GM19240 (cell line): ENCODE results near the gene KIRREL1.

Source experiments
- DNase-seq: peaks from one replicate; pipeline ENCODE4 v3.0.0; 2011; ENCODE audit warnings: low spot score; ENCODE audit not compliant: insufficient read length

KIRREL1 gene

DNA sequence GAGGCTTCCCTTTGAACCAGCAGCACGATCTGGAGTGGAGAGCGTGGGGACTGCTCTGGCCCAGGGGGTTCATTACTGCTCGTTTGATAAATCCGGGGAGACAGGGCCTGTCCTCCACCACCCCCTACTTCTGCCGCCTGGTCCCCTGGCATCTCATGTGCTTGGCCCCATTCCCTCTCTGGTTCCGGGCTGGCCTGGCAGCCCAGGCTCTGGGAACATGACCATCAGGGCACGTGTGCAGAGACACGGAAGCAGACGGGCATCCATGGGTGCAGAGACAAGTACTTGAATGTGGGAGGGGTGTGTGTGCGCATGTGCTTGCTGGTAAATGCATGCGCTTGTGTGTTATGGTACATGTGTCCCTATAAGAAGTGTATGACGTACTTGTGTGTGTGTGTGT is 75.5 kb downstream of the KIRREL1 start:
- no peak for DNase-seq

DNA sequence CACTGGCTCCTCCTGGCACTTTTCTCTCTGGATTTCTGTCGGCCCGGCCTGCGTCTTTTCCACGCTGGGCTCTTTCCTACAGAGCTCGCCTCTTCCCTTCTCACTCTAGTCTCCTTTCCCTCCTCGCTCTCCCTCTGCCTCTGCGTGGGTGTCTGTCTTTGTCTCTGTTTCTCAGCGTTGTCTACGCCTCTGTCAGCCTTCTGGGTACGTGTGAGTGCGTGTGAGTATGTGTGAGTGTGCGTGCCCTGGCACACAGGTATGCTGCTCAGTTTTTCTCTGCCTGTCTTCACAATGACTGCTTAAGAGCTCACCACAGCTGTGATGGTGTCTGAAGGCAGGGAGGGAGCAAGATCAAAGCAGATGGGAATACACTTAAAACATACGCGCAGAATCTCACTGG is 77.7 kb downstream of the KIRREL1 start:
- no peak for DNase-seq

- DNase-seq: no peak
These were observed 81.6 kb downstream of the KIRREL1 start for GRCh38 chr1:158075078-158075477.

- no peak for DNase-seq
These were observed 83.0 kb downstream of the KIRREL1 start for GRCh38 chr1:158076441-158076840.

DNA sequence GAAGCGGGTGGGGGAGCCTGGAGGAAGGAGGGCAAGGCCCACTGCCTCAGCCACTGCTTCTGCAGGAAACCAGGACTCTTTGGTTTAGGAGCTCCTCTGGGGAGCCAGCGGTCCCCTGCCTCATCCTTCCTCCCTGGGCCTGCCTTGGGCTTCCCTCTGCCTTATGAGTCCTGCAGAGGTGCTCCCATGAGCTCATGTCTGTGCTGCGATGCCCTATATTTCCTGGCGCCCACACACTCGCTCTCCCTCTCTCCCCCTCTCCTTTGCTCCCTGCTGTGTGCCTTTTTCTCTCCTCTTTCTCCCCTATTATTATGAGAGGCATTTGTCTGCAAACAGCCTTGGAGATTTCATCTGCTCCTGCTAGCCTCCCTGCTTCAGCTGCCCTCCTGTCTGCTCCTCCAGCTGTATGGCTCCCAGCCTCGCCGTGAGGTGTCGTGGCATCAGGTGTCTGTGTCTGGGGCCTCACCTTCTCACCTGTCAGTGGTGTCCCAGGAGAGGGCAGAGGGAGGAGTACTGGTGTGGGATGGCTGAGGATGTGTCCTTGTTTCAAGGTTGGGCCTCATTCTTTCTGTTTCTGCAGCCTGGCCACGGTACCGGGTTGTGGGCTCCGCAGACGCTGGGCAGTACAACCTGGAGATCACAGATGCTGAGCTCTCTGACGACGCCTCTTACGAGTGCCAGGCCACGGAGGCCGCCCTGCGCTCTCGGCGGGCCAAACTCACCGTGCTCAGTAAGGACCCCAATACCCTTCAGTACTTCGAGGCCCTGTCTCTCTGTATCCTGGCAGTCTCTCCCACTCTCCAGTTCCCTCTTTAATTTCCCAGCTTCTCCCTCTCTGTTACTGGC is 84.2 kb downstream of the KIRREL1 start:
- DNase-seq: no peak

GRCh38 chr1:158078569-158079080 is 85.2 kb downstream of the KIRREL1 start:
- DNase-seq: no peak

GRCh38 chr1:158080066-158080465 is 86.6 kb downstream of the KIRREL1 start:
- DNase-seq: no peak

- DNase-seq: no peak
These were observed 90.9 kb downstream of the KIRREL1 start for GRCh38 chr1:158084336-158084735.

DNA sequence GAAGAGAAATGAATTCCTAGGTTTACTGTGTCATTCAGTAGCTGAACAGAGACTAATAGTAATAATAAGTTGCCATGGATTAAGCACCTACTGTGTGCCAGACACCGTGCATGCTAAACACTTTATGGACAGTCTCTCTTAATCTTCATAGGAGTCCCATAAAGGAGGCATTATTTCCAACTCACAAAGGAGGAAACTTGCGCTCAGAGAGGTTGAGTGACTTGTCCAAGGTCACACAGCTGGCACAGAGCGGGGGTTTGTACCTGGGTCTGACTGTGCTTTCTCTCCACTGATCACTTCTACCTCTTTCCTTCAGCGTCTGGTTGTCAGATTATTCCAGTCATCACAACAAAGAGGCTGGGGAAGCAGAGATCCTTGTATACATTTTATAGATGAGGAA is 91.3 kb downstream of the KIRREL1 start:
- no peak for DNase-seq

- peak; percentile 44 for DNase-seq
These were observed 94.0 kb downstream of the KIRREL1 start for GRCh38 chr1:158087320-158087927.

DNA sequence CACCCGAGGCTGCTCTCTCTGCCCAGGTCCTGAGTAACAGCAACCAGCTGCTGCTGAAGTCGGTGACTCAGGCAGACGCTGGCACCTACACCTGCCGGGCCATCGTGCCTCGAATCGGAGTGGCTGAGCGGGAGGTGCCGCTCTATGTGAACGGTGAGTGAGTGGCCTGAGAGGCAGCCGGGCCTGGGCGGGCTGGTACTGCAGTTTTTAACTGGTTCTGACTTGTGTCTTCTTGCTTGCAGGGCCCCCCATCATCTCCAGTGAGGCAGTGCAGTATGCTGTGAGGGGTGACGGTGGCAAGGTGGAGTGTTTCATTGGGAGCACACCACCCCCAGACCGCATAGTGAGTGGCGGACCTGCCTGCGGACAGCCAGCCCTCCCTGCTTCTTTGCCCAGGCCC is 96.0 kb downstream of the KIRREL1 start:
- DNase-seq: no peak

- no peak for DNase-seq
These were observed 96.6 kb downstream of the KIRREL1 start for GRCh38 chr1:158089925-158090637.

GRCh38 chr1:158093376-158093775 is 99.9 kb downstream of the KIRREL1 start:
- no peak for DNase-seq

- DNase-seq: no peak
These were observed 101.1 kb downstream of the KIRREL1 start for GRCh38 chr1:158094571-158094970.

GRCh38 chr1:158095737-158096335 is 102.4 kb downstream of the KIRREL1 start:
- peak; percentile 64 for DNase-seq

GRCh38 chr1:158098256-158098655 is 104.8 kb downstream of the KIRREL1 start:
- DNase-seq: no peak

DNA sequence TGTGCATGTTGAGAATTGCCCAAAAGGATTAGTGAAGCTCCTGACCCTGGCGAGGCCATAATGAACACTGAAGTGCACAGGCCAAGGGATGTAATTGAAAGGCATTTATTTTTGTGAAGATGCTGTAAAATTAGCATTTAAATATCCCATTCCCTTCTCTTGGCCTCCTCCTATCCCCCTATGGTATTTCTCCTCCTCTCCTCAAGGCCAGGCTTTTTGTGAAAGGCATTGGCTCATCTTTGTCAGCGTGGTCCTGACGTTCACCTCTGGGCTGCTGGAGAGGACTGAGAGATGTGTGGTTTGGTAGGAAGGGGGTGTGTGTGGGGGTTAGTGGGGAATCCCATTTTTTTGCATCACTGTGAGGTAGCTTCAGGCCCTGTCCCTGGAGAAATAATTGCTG is 105.7 kb downstream of the KIRREL1 start:
- no peak for DNase-seq

- no peak for DNase-seq
These were observed 107.1 kb downstream of the KIRREL1 start for GRCh38 chr1:158100498-158100897.

DNA sequence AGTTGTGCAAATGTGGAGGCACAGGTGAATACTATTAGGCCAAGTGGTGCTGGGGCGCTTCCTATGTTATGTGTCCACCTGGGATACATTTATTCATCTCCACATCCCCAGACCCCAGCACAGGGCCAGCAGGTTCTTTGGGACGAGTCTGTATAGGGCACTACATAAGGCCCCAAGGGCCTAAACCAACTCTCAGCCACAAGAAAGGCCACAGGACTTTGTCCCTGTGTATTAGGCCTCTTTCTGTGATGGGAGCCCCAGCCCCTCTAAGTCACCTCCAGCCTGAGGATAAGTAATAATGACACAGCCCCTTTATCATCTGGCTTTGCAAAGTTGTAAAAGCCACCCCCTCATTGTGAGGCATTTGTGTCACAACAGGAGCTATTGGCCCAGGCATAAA is 108.0 kb downstream of the KIRREL1 start:
- no peak for DNase-seq

- no peak for DNase-seq
These were observed 108.5 kb downstream of the KIRREL1 start for GRCh38 chr1:158101927-158102326.

DNA sequence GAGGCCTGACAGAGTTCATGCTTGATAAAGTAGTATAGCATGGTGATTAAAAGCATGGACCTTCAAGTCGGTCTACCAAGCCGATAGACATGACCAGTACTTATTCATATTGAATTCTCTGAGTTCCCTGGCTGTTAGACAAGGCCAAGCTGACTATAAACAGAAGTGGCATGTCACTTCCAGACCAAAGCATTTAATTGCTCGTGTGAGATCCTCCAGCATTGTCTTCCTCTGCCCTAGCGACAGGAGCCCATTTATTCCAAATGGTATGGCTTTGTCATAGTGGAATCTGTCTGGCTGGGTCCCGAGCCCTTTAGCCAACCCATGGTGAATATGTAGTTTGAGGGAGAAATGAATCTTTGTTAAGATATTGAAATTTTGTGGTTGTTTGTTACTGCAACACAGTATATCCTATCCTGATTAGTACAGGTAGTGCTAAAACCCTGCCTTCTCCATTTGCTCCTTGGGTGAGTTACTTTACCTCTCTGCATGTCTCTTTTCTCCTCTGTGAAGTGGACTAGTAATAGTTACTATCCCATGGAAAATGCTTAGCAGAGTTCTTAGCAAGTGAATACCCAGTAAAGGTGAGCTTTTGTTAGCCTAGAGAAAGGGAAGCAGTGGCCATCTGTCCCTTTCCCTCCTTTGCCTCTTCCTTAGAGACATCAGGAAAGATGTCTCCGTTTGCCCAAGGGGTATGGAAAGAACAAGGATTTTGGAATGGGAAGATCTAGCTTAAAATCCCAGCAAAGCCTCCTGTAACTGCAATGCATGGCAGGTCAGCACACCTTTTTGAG is 109.6 kb downstream of the KIRREL1 start:
- no peak for DNase-seq
